GM12873 (cell line): ENCODE results near the gene MMS22L.
A peak's percentile ranks its signal among the peaks of the same experiment; 100 is the strongest.

Source experiments
- CTCF ChIP-seq: IDR thresholded peaks from 2 replicates; pipeline ENCODE4 v1.5.1; 2012; ENCODE audit warnings: low read depth, mild to moderate bottlenecking, moderate library complexity, low read length, control low read depth; ENCODE audit not compliant: insufficient read depth; ENCODE audit errors: missing control alignments

Gene MMS22L

DNA sequence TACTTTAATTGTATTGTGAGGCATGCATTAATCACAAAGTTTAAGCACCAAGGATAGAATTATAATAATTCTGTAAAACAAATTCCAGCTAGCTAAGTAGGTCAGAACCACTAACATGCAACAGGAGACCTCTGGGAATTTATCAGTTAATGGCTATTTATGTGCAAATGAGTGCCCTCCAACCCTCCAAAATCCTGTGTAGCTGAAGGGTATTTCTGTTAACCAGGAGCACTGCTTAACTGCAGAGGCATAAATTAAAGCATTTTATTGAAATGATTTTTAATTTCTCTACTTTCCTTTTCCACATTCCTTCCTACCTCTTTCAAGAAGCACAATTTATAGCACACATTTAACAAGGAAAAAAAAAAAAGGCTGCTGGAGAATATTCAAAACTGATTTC lies 77.0 kb downstream of the MMS22L start:
- TF ChIP-seq CTCF = no peak

GRCh38 chr6:97203343-97203742 lies 79.7 kb downstream of the MMS22L start:
- TF ChIP-seq CTCF = no peak

DNA sequence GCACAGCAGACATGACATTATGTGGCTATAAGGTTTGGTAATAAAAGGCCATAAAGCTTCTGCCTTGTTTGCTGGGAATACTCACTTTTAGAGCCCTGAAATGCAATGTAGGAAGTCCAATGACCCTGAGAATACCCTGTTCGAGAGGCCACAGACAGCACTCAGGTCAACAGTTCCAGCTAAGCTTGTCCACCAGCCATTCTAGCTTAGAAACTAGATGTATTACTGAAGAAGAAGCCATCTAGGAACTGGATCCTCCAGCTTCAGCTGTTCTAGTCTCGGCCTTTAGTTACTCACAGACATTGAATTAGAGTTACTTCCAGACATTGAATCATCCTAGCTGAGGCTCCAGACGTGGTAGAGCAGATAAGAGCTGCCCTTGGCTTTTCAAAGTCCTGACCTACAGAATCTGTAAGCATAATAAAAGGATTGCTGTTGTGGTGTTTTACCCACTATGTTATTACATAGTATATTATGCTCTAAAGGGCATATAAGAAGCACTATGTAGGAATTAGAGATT lies 84.9 kb downstream of the MMS22L start:
- TF ChIP-seq CTCF = no peak

DNA sequence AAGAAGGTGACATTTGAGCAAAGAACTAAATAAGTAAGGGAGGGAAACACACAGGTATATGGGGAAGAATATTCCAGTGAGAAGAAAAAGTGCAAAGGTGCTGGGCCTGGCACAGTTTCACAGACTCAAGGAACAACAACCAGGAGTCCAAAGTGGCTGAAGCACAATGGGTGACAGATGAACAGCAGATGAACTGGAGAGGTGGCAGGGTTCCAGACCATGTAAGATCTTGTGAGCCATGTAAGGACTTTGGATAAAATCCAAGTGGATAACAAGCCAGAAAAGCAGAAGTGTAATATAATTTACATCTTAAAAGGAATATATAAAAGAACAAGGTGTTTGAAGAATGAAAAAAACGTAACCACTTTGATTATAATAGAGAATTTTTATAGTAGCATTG lies 87.9 kb downstream of the MMS22L start:
- no peak for TF ChIP-seq CTCF

- TF ChIP-seq CTCF = no peak
Observed at GRCh38 chr6:97189767-97190166, 93.2 kb downstream of the MMS22L start.

- TF ChIP-seq CTCF = no peak
Observed at GRCh38 chr6:97187951-97188350, 95.1 kb downstream of the MMS22L start.

GRCh38 chr6:97186416-97186999 lies 96.5 kb downstream of the MMS22L start:
- TF ChIP-seq CTCF = peak; percentile 88
